SIG-M5 treated with dmso at 0.1 percent for 504 hours (cell line): Measurements from ENCODE around the gene RADIL.
"Not testable (repeated sequence)": the region's sequence is repeated elsewhere in the genome, so short reads cannot be mapped to it uniquely, and the experiment has no call there.

Experiments used
- DNase-seq: peaks from one replicate; lab custom pipeline; 2025; ENCODE audit not compliant: unreplicated experiment; lab: John Stamatoyannopoulos, UW

Gene RADIL, protein sequence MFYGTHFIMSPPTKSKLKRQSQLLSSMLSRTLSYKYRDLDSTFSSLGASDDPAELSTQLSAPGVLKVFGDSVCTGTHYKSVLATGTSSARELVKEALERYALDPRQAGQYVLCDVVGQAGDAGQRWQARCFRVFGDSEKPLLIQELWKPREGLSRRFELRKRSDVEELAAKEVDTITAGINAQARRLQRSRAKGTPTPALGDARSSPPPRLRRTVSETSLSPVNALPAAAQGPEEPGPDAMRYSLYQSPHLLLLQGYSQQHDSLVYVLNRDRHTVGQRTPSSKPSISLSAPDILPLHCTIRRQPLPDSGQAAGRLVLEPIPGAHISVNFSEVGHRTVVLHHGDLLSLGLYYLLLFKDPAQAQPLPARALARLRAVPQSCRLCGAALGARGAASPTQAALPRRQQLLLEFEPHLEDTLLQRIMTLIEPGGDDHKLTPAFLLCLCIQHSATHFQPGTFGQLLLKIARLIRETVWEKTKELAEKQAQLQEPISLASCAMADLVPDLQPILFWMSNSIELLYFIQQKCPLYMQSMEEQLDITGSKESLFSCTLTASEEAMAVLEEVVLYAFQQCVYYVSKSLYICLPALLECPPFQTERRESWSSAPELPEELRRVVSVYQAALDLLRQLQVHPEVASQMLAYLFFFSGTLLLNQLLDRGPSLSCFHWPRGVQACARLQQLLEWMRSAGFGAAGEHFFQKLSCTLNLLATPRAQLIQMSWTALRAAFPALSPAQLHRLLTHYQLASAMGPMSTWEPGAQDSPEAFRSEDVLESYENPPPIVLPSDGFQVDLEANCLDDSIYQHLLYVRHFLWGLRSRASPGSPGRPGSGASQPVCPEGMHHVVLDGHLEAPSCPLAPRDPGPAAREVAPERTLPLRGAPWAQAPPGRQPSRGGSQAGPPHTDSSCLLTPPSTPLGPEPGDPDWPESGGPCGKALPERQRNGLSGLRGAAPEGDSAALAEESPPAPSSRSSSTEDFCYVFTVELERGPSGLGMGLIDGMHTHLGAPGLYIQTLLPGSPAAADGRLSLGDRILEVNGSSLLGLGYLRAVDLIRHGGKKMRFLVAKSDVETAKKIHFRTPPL

DNA sequence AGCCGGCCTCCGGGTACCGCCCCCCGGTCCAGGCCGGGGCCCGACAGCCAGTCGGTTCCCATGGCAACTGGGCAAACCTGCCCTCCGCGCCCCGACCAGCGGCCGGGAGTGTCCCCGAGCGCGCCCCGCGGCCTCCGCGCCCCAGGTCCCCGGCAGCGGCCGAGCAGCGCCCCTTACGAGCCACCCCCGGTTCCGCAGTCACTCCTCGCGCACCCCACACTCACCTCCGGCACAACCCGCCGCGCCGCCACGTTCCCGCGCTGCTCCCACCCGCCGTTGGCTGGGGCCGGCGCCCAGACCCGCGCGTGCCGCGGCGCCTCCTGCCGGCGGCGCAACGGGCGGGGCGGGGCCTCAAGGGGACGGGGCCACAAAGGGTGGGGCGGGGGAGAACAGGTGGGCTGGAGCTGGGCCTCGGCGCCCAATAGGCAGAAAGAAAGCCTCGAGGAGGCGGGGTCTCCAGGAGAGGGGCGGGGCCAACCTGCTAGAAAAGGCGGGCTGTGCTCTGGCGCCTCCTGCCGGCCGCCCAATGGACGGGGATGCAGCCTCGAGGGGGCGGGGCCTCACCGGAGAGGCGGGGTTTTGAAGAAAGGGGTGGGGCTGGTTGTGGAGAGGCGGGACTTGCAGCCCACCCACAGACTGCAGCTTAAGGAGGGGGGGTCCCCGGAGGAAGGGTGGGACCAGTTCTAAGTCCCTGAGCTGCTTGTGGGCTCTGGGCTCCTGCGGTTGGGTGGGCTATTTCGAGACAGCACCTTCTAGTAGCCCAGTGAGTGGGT, at the start of gene RADIL:
RADIL (minus strand) TSS at position 345 of the 773 bp plus-strand sequence. CDS start 5,577 bp downstream, outside the sequence.
- DNase-seq: peak; percentile 85

DNA sequence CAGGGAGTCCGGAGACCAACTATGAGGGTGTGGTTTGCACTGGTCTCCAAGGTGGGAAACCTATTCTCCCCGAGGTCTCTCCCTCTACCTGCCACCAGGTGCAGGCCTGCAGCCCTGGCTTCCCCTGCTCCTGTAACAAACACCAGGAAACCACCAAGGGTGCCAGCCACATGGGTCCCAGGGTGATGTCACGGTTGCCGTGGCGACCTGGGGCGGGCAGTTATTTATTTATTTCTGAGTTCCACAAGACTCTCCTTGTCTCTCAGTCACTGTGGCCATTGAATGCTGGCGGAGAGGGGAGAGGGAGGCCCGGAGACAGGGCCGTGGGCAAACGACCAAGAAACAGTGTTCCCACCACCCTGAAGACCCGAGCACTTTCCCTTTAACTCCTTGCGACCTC, 48.4 kb upstream of the RADIL start:
- DNase-seq: no peak

DNA sequence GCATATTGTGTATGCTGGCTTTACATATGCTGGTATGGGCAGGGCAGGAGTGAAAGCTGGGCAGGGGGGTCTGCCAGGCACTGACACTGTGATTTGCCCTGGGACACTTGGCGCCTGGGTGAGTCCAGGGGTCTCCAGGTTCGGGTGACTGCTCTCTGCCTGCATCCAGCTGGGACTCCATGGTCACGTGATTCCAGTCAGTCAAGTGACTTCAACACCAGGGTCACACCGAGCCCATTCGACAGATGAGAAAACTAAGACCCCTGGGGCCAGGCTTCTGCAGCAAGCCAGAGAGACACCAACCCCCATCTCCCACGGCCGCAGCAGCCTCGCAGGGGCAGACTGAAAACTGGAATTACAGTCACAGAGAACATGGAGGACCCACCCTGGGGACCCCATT, 45.5 kb upstream of the RADIL start:
- no peak for DNase-seq

DNA sequence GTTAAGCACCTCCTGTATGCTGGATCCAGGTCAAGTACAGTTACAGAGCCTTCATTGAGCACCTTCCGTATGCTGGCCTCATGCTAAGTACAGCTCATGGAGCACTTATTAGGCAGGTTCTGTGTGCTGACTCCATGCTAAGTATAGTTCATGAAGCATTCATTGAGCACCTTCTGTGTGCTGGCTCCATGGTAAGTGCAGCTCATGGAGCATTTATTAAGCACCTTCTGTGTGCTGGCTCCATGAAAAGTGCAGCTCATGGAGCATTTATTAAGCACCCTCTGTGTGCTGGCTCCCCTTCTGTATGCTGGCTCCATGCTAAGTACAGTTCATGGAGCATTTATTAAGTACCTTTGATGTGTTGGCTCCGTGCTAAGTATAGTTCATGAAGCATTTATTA, 44.9 kb upstream of the RADIL start:
- no peak for DNase-seq

DNA sequence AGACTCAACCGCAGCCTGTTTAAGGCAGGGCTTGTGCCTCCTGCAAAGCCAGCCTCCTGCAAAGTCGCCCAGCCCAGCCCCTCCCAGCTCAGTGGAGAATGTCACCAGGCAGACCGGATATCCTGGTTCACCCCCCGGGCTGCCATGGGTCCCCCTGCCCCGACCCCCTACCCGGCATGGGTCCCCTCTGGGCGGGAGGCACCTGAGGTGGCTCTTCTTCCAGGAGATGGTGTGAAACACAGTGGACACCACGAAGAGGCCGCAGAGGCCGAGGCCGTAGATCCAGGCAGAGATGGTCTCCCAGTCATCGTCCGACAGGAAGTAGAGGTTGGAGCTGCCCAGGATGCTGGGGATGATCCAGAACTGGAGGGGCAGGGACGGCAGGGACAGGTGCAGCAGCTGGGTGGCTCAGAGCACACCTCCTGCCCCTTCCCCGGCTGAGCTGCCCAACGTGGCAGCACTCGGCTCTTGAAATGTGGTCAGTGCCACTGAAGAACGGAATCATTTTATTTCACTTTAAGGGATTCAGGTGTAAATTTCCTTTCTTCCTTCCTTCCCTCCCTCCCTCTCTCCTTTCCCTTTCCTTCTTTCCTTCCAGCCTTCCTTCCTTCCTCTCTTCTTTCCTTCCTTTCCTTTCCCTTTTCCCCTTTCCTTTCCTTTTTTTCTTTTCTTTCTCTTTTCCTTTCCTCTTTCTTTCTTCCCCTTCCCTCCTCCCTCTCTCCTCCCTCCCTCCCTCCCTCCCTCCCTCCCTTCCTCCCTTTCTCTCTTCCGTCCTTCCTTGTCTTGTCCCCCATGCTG, 36.7 kb upstream of the RADIL start:
- DNase-seq: no peak

DNA sequence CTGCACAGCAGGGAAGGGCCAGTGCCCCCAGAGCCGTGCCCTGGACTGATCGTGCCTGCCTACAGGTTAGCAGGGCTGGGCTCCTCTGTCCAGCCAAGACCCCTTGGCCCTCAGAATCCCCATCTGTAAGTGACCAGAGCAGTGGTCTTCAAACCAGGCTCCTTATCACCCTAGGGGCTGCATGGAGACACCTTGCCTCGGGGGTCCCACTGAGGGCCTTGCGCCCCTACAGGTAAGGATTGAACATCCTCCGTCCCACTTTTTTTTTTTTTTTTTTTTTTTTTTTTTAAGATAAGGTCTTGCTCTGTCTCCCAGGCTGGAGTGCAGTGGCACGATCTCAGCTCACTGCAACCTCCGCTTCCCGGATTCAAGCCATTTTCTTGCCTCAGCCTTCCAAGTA, 32.6 kb upstream of the RADIL start:
- DNase-seq: no peak

DNA sequence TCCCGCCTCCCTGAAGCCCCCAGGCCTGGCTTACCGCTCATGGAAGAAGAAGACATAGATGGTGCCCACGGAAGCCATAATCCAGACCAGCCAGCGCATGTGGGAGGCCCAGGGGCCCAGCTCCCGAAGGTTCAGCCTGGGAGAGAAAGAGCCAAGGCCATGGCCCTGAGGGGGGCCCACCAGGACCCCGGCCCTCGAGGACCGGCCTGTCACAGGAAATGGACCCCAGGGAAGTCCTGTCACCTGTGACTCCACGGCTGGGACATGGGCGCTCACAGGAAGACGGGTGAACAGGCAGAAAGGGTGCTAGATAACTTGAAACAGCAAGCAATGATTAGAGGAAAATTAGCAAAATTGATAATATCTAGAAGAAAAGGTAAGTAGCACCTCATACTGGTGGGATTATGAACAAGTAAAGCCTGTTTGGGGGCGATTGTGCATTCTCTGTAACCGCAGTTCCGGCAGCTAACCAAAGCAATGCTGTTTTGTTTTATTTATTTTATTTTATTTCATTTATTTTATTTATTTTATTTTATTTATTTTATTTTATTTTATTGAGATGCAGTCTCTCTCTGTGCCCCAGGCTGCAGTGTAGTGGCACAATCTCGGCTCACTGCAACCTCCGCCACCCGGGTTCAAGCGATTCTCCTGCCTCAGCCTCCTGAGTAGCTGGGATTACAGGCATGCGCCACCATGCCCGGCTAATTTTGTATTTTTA, 27.8 kb upstream of the RADIL start:
- no peak for DNase-seq

DNA sequence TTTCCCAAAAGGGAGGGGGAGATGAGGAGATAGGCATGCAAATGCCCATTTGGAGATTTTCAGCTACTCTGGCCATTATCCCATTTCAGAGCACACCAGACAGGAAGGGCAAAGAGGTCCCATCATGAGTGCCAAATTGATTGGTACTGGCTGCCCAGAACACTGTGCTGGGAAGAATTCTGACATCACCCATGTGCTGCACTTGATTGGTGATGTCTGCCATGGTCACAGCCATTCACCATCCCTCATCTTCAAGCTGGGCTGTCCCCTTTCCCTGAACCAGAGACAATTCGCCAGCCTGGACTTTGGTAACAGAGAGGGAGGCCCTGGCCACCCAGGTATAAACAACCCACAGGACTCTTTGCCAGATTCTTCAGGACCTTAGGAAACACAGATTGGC, 23.2 kb upstream of the RADIL start:
- no peak for DNase-seq

DNA sequence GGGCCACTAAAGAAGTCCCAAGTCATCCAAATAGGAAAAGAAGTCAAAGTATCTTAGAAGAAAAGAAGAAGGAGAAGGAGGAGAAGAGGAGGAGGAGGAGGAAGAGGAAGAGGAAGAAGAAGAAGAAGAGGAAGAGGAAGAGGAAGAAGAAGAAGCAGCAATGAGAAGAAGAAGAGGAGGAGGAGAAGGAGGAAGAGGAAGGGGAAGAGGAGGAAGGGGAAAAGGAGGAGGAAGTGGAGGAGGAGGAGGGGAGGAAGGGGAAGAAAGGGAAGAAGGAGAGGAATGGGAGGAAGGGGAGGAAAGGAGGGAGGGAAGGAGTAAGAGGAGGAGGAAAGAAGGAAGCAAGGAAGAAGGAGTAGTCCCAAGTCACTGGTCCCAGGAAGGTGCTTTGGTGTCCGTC, 21.7 kb upstream of the RADIL start:
- no peak for DNase-seq

DNA sequence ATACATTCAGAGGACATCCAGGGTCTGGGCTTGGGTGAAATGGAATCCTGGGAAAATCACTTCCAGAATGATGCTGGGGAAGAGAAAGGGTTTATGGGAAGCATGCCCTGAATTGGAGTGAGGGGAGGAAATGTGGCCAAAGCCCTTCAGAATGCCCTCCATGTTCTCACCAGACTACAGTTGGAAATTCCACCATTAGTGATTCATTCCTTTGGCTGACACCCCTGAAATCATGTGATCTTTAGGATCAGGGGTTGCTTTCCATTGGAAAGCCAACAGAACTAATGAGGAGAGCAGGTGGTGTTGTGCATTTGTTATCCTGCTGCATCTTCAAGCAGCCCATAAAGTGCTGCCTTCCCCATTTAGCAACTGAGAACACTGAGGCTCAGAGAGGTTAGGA, 20.8 kb upstream of the RADIL start:
- DNase-seq: no peak

DNA sequence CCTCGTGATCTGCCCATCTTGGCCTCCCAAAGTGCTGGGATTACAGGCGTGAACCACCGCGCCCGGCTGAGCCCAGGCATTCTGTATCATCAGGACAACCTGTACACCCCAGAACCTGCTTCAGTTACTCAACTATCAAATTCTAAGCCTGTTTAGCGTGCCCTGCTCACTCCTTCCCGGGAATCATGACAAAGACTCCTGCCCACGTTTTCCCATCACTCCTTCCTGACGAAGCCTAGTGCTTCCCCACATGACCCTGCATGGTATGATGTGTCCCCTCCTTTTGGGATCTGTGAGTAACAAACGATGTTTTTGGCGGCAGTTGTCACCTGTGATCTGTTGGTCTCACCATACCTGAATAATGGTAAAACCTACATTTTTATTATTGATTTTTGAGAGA, 12.2 kb upstream of the RADIL start:
- DNase-seq: no peak

DNA sequence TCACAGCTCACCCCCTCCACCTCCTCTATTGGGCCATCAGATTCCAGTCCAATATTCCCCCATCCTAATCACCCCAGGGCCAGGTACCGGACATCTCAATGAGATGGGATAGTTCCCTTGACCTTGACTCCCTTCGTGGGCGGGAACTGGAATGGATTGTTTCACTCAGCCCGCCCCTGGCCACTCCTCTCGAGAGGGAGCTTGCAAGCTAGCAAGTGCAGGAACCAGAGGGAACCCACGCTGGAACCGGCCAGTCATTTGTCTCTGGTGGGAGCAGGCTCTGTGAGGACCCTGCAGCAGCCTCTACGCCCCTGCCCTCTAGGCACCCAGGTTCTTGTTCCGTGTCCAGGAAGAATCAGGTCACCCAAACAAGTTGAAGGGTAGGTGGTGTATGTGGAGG, 11.0 kb upstream of the RADIL start:
- DNase-seq: no peak

DNA sequence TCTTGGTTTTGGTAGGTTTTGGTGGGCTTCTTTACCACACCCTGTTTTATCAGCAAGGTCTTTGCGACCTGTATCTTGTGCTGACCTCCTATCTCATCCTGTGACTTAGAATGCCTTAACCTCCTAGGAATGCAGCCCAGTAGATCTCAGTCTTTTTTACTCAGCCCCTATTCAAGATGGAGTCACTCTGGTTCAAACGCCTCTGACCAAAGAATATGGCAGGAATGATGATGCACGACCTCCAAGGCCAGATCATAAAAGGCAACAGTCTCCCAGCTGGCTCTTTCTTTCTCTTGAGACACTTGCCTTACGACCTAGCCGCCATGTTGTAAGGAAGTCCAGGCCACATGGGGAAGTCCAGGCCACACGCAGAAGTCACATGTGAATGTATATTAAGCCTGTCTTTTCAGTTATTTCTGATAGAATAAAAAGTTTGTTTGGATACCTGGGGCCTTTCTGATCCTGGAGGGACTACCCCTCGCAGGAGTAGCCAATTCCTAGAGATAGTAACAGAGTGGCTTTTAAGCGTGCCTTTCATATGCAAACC, 10.5 kb upstream of the RADIL start:
- no peak for DNase-seq

DNA sequence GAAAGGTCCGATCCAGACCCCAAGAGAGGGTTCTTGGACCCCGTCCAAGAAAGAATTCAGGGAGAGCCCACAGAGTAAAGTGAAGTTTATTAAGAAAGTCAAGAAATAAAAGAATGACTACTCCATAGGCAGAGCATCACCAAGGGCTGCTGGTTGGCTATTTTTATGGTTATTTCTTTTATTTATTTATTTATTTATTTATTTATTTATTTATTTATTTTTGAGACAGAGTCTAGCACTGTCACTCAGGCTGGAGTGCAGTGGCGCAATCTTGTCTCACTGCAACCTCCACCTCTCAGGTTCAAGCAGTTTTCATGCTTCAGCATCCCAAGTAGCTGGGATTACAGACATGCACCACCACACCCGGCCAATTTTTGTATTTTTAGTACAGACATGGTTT, 9.7 kb upstream of the RADIL start:
- not testable (repeated sequence) for DNase-seq

DNA sequence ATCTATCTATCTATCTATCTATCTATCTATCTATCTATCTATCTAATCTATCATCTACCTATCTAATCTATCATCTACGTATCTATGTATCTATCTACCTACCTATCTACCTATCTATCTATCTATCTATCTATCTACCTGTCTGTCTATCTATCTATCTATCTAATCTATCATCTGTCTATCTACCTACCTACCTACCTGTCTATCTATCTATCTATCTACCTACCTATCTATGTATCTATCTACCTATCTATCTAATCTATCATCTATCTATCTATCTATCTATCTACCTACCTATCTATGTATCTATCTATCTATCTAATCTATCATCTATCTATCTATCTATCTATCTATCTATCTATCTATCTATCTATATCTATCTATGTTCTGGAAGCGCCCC, 8.0 kb upstream of the RADIL start:
- DNase-seq: not testable (repeated sequence)

DNA sequence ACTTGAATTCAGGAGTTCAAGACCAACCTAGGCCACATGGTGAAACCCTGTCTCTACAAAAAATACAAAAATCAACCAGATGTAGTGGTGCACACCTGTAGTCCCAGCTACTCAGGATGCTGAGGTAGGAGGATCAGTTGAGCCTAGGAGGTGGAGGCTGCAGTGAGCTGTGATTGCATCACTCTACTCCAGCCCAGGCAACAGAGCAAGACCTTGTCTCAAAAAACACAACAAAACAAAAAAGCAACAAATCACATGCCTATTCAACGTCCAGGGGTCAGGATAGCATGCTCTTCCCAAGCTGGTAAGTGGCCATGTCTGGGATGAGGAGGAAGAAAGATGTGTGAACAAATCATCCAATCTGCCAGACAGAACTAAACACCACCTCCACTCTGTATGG, 6.2 kb upstream of the RADIL start:
- no peak for DNase-seq

DNA sequence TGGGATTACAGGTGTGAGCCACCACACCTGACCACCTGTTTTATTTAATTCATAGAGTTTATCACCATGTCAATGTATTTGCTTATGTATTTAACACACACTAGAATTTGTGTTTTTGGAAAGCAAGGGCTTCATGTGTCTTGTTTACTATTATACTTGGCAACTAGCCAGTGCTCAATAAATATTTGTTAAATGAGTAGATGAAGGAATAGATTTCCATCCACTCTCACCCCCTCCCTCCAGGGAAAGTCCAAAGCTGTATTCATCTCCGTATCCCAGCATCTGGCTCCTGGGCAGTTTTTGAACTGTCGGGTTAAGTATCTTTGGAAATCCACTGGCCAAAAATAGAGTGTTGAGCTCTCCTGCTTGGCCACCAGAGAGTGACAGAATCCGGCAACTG, 4.6 kb upstream of the RADIL start:
- DNase-seq: no peak

DNA sequence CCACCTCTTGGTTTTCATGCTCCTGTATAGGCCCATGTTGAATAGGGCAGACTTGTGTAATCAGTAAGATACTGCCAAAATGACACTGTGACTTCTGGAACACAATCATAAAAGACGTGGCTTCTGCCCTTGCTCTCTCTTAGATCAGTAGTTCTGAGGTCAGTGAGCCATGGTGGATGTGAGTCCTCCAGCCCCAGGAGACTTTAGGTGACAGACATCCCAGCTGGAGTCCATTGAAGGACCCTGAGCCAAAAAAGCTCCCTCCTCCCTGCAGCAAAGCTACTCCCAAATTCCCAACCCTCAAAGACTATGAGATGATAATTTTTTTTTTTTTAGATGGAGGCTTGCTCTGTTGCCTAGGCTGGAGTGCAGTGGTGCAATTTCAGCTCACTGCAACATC, 3.2 kb upstream of the RADIL start:
- DNase-seq: no peak

DNA sequence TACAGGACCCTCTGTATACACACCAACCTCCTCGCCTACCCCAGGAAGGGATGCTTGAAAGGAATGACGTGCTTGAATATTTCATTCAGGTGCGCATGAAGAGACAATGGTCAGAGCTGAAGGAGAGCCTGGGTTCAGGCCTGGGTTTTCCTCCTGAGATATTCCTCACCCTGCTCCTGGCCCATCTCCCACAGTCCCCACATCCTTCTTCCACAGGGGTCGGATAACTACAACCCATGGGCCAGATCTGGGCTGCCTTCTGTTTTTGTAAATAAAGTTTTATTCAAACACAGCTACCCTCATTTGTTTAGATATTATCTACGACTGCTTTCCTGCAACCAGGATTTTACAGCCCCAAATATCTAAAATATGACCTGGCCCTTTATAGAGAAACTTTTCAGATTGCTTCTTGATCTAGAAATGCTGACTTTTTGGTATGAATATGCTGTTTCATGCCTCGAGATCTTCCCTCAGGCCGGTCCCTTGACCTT, 1.8 kb upstream of the RADIL start:
- no peak for DNase-seq
